ENCODE measurements around the gene UBQLNL.

UBQLNL gene

GRCh38 chr11:5516599-5516998 lies at the start of gene UBQLNL:
Gene UBQLNL, minus strand, starts transcription at chr11:5516699. Its CDS starts 258 bp downstream, at chr11:5516441.
- DNase-seq (ENCODE audit: low read depth in 2 of 2), result no peak

DNA sequence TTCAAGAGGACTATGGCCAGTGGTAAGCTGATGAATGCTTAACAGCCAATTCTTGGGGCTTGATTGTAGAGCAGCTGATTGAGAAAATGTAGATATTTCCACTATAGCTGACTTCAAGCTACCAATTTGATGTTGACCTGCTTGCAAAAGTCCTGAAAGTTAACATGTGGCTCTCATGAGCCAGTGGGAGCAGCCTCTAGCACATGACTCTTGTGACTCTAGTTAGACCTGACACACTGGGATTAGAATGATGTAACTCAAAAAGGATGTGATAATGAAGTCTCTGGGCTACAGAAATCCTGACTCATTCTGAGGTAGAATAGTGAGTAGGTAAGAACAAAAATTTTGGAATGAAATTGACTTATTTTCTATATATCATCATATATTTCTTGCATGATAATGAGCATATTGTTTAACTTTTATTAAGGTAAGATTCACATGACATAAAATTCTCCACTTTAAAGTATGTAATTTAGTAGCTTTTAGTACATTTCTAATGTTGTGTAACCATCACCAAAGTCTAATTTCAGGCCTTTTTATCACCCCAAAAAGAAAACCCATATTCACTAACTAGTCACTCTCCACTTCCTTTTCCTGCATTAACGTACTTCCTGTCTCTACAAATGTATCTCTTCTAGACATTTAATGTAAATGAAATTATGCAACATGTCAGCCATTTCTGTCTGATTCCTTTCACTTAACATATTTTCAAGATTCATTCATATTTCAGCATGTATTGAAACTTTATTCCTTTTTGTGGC lies 47.9 kb upstream of the UBQLNL start:
- DNase-seq (ENCODE audit: low read depth in 2 of 2), result no peak

DNA sequence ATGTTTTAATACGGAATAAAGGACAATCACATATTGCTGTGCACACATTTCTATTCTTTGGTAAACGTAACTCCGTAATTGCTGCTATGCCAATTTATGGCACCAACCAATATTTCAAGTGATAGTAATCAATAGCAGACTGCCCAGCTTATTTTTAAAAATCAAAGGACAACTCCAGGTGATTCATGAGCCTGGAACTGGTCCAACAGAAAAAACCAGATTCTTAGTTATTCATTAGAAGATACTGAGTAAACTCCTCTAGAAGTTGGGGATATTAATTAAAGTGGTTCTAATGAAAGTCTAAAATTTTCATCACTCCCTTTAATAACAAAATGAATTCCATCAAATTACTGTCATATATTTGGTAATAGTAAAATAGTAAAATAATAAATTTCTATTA lies 41.3 kb upstream of the UBQLNL start:
- DNase-seq (ENCODE audit: low read depth in 2 of 2), result no peak

- no peak for DNase-seq (ENCODE audit: low read depth in 2 of 2)
Measured at GRCh38 chr11:5556596-5557188, 40.2 kb upstream of the UBQLNL start.

DNA sequence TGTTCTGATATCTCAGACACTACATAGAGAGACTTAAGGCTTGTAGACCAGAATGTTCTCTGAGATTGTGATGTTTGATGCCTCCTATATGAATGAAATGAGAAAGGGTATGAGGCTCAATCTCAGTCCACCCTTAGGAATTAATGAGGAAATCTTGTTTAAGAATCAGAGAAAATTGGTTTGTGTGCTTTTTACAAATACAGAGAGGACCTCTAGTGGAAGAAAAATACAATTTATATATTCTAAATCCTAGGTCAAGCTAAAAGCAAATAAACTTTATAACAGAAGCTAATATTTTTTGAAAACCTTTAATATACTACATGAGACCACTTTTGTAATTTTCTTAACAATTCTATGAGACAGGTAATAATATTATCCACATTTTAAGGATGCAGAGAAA lies 36.8 kb upstream of the UBQLNL start:
- DNase-seq (ENCODE audit: low read depth in 2 of 2), result no peak

- peak; percentile 75 to 76 for DNase-seq (ENCODE audit: low read depth in 2 of 2)
Measured at GRCh38 chr11:5550440-5551095, 34.1 kb upstream of the UBQLNL start.

GRCh38 chr11:5548440-5548839 lies 31.9 kb upstream of the UBQLNL start, which contains the start of gene OR52H1:
Gene OR52H1, minus strand, starts transcription at chr11:5548540. Its CDS starts 3,035 bp downstream, at chr11:5545505.
- no peak for DNase-seq (ENCODE audit: low read depth in 2 of 2)

GRCh38 chr11:5547982-5548381 lies 31.5 kb upstream of the UBQLNL start:
- DNase-seq (ENCODE audit: low read depth in 2 of 2), result no peak

GRCh38 chr11:5546457-5546856 lies 30.0 kb upstream of the UBQLNL start:
- DNase-seq (ENCODE audit: low read depth in 2 of 2), result no peak

- DNase-seq (ENCODE audit: low read depth in 2 of 2), result no peak
Measured at GRCh38 chr11:5541427-5541826, 24.9 kb upstream of the UBQLNL start.

GRCh38 chr11:5536482-5536881 lies 20.0 kb upstream of the UBQLNL start:
- no peak for DNase-seq (ENCODE audit: low read depth in 2 of 2)

GRCh38 chr11:5534046-5534445 lies 17.5 kb upstream of the UBQLNL start:
- no peak for DNase-seq (ENCODE audit: low read depth in 2 of 2)

DNA sequence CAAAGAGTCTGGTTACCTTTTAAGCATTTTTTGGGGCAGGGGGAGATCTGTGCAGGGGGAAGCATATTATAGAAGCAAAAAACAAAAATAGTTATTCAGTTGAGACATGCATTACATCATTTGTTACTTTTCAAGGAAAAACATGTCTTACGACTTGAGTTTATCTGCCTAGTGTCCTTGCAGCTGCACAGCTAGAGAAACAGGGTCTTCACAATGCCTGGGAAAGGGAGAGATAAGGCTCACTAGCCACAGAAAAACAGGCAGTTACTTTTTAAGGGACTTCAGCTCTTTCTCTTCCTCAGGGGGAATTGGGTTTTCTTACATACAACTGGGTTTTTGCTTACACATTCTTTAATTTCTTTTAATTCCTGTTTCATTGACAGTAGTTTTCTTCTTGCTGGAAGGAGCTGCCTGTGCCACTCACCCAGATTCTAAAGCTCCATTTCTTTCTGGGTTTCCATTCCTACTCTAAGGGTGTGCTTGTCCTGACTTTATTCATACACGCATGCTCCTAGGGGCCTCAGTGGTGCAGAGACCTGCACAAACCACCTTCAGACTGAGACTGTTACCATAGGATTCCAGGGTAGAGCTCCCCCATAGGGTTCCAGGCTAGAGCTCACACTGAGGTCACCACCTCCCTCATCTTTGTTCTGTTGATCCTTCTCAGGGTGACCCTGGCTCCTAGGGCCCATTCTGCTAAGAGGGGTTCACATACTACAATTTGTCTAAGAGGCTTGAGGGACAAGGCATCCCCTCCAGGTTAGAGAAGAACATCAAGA lies 14.7 kb upstream of the UBQLNL start:
- no peak for DNase-seq (ENCODE audit: low read depth in 2 of 2)

DNA sequence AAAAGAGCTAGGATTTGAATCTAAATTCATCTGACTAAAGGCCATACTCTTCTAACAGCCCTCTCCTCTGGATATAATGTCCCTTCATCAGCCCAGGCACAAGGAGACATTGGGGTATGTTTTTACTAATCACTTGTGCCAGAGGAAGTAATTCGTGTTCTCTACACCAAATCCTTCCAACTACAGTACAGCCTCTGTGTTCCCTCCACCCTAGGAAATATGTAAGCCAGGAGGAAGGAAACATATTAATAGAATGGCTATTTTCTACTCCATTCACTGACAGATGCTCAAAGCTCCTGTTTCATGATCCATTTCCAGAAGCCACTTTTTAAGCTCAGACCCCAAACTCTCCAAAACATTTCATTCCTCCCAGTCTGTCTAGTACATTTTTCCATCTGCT lies 12.0 kb upstream of the UBQLNL start:
- DNase-seq (ENCODE audit: low read depth in 2 of 2), result no peak

DNA sequence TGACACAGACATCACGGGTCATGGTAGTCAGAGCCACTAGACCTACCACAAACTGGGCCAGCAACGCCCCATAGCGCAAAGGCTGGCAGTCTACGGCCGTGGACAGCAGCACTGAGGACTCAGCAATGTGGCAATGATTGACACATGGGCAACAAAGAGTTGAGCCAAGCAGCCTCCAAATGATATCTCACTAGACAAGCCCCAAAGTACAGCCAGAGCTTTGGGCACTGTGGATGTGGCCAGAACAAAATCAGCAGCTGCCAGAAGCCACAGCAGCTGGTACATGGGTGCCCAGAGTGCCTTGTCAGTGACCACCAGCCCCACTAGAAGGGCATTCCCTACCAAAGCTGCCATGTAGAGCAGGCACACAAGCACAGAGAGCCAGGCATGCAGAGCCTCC lies 11.2 kb upstream of the UBQLNL start:
- no peak for DNase-seq (ENCODE audit: low read depth in 2 of 2)

DNA sequence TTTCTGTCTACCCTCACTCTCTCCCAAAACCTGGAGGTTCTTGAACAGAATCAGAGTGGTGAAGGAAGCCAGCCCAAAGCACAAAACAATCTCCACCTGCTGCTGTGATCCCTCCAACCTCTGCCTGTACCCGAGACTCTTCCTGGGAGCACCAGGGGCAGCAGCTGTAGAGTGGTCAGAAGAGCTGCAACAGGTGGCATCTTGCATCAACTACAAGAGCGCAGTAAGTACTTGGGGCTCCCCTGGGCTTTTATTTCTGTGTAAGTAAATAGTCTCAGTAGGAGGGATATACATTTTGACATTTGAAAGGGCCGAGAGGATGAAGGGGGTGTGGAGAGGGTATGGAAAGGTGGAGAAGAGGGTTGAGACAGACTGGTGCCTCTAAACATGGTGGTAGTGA lies 8.3 kb upstream of the UBQLNL start:
- no peak for DNase-seq (ENCODE audit: low read depth in 2 of 2)

GRCh38 chr11:5522308-5522707 lies 5.8 kb upstream of the UBQLNL start:
- DNase-seq (ENCODE audit: low read depth in 2 of 2), result no peak

DNA sequence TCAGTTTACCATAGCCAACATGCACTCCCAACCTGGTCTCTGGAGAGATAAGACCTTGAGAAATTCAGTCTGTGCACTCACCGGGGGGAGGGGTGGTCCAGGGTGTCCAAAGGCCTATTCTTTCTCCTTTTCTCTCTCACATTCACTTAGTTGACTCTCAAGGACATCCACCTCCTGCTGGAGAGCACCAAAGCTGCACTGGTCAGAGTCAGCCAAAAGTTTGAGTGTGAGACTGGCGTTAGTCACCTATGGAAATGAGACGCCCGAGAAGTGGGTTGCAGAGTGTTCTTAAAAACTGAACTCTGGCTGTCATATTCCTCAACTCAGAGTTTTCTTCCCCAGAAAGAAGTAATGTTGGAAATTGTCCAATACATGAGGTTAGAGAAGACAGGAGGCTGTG lies 5.0 kb upstream of the UBQLNL start:
- no peak for DNase-seq (ENCODE audit: low read depth in 2 of 2)

DNA sequence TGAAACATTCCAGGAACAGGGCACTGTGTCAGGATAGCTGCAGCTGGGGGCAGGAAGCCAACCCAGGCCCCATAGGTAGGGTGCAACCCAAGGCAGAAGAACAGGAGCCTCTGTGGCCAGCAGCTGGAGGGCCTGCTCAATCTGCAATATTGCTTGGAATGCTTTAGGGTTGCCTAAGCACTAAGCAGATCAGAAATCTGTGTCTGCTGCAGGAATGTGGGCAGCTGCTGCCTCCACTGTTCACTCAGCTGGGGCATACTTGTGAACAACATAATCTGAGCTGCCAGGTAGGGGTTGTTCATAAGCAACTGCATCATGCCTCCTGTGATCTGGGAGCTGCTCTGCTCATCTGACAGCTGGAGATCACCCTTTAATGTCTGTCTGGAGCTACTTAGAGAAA lies 1.7 kb downstream of the UBQLNL start:
- no peak for DNase-seq (ENCODE audit: low read depth in 2 of 2)

GRCh38 chr11:5509803-5510202 lies 6.7 kb downstream of the UBQLNL start, which contains the start of gene UBQLN3:
Gene UBQLN3, minus strand, starts transcription at chr11:5509957. Its CDS starts 399 bp downstream, at chr11:5509558.
- no peak for DNase-seq (ENCODE audit: low read depth in 2 of 2)

DNA sequence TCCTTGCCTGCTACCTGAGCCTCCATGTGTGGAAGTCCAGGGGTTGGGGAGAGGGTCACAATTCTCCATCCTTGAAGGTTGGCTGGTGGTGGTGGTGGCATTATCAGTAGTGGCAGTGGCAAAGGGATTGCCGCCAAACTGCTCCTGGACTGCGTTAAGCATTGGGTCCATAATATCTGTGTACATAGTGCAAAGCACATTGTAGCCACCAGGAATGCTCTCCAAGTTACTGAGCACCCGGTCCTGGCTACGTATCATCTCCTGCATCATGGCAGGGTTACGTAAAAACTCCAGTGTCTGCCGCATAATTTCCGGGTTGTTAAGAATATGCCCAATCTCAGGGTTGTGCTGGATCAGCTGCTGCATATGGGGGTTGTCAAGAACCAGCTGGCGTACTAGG lies 7.9 kb downstream of the UBQLNL start:
- no peak for DNase-seq (ENCODE audit: low read depth in 2 of 2)

- DNase-seq (ENCODE audit: low read depth in 2 of 2), result no peak
Measured at GRCh38 chr11:5507933-5508305, 8.6 kb downstream of the UBQLNL start.
